Astrocyte (in vitro differentiated cells and primary cell): ENCODE data around the gene CD63. TPM values are rescaled to one million over a fixed set of nuclear protein-coding genes. Genes with fewer than 3 reads are reported as not detected.

ENCODE experiments used
- DNase-seq: peaks from one replicate; pipeline ENCODE4 v3.0.0-alpha.2; 2010; ENCODE audit warnings: low read depth
- FAIRE-seq: peaks from 2 replicates; lab custom pipeline; 2011; peaks lifted over from hg19 to GRCh38; lab: Jason Lieb, UNC
- H2AFZ ChIP-seq: 2 replicates; pipeline ENCODE4 v1.6.0; 2012; ENCODE audit warnings: low read depth, low read length, inconsistent platforms
- H3K27ac ChIP-seq: 2 replicates; pipeline ENCODE4 v1.5.1; 2011; ENCODE audit warnings: low read depth, low read length, inconsistent platforms
- H3K27me3 ChIP-seq: 2 replicates; pipeline ENCODE4 v1.6.0; 2011; ENCODE audit warnings: low read length, inconsistent platforms; ENCODE audit not compliant: insufficient read depth
- H3K36me3 ChIP-seq: 2 replicates; pipeline ENCODE4 v1.5.1; 2011; ENCODE audit warnings: low read length, inconsistent platforms; ENCODE audit not compliant: insufficient read depth
- H3K4me1 ChIP-seq: 2 replicates; pipeline ENCODE4 v1.5.1; 2011; ENCODE audit warnings: low read length, inconsistent platforms; ENCODE audit not compliant: insufficient read depth
- H3K4me2 ChIP-seq: 2 replicates; pipeline ENCODE4 v1.6.0; 2012; ENCODE audit warnings: low read length, inconsistent platforms
- H3K4me3 ChIP-seq: 2 replicates; pipeline ENCODE4 v1.5.1; 2011; ENCODE audit warnings: low read depth, mild to moderate bottlenecking, low read length, inconsistent platforms; ENCODE audit not compliant: insufficient read depth
- H3K79me2 ChIP-seq: 2 replicates; pipeline ENCODE4 v1.6.0; 2012; ENCODE audit warnings: mild to moderate bottlenecking, low read length, inconsistent platforms; ENCODE audit not compliant: insufficient read depth
- H3K9ac ChIP-seq: 2 replicates; pipeline ENCODE4 v1.6.0; 2012; ENCODE audit warnings: mild to moderate bottlenecking, low read length, inconsistent platforms
- H3K9me3 ChIP-seq: 2 replicates; pipeline ENCODE4 v1.5.1; 2012; ENCODE audit warnings: low read depth, mild to moderate bottlenecking, low read length, inconsistent platforms; ENCODE audit not compliant: insufficient read depth
- H4K20me1 ChIP-seq: 2 replicates; pipeline ENCODE4 v1.6.0; 2012; ENCODE audit warnings: low read length, inconsistent platforms; ENCODE audit not compliant: insufficient read depth
- H3K27ac Mint-ChIP-seq: one replicate; pipeline ENCODE4 v1.8.0; 2021; ENCODE audit warnings: mild to moderate bottlenecking, mixed read lengths; ENCODE audit not compliant: unreplicated experiment
- H3K27me3 Mint-ChIP-seq: one replicate; pipeline ENCODE4 v1.8.0; 2021; ENCODE audit warnings: low read depth, mixed read lengths; ENCODE audit not compliant: unreplicated experiment
- H3K36me3 Mint-ChIP-seq: one replicate; pipeline ENCODE4 v1.8.0; 2021; ENCODE audit warnings: low read depth, mixed read lengths; ENCODE audit not compliant: unreplicated experiment
- H3K4me1 Mint-ChIP-seq: one replicate; pipeline ENCODE4 v1.8.0; 2021; ENCODE audit warnings: low read depth, mixed read lengths; ENCODE audit not compliant: unreplicated experiment
- H3K4me3 Mint-ChIP-seq: one replicate; pipeline ENCODE4 v1.8.0; 2021; ENCODE audit warnings: mild to moderate bottlenecking, moderate library complexity, mixed read lengths; ENCODE audit not compliant: unreplicated experiment
- H3K9me3 Mint-ChIP-seq: one replicate; pipeline ENCODE4 v1.8.0; 2021; ENCODE audit warnings: mild to moderate bottlenecking, mixed read lengths; ENCODE audit not compliant: unreplicated experiment
- CTCF ChIP-seq: IDR thresholded peaks from 2 replicates; pipeline ENCODE4 v1.5.1; 2011; ENCODE audit warnings: low read depth, mild to moderate bottlenecking, inconsistent platforms, low read length, moderate library complexity; ENCODE audit not compliant: insufficient read depth
- EZH2 ChIP-seq: IDR thresholded peaks from 2 replicates; pipeline ENCODE4 v1.6.1; 2012; ENCODE audit warnings: mild to moderate bottlenecking, low read length, inconsistent platforms; ENCODE audit not compliant: insufficient read depth
- total RNA-seq: library from RNA; stranded (reverse); gene quantifications from 2 replicates; pipeline ENCODE4 v1.2.1, GENCODE V29; 2021

Gene CD63
- total RNA-seq, 1 donor from 2014 or later: 1,014 TPM

DNA sequence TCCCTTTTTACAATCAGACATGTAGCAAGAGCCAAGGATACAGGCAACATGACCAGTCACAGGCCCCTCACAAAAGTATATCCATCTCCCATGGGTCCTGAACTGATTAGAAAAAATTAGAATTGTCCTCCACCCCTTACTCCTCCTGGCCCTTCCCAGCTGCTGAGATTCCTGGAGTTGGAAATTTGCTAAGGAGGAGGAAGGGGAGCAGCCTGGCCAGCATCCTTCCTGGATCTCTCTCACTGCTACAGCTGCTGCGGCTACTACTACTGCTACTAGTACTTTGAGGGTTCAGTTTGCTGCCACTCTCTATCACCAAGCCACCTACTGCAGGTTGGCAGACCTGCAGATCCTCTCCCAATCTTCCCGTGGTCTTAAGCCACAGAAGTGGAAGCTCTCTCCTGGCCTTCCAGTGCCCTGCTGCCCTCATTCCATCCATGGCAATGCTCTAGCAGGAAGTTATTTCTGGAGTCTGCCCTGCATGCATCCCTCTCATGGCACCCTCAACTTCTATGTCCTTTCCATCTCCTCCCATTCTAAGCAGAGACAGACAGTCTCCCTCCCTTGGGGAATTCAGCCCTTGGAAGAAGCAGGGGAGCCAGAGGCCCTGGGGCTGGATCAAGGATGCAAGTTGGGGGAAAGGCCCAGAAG lies 22.1 kb downstream of the CD63 start:
- Histone ChIP-seq H2AFZ (peak overlapping the region; percentile 76), H3K27ac (no peak overlapping the region), H3K79me2 (peaks cover 33% of the 10 kb centered on the region), H3K27me3 (peaks cover 3% of the 10 kb centered on the region), H3K9ac (peak overlapping the region; percentile 33), H3K36me3 (no peaks in the 10 kb centered on the region), H4K20me1 (no peaks in the 10 kb centered on the region), H3K4me1 (peaks cover 8% of the 10 kb centered on the region), H3K9me3 (no peaks in the 10 kb centered on the region), H3K4me3 (peak overlapping the region; percentile 55), H3K4me2 (peak overlapping the region; percentile 90)
- H3K4me3 Mint-ChIP-seq: peak overlapping the region; percentile 81
- peaks cover 15% of the 10 kb centered on the region for H3K4me1 Mint-ChIP-seq
- DNase-seq: no peak
- no peaks in the 10 kb centered on the region for H3K36me3 Mint-ChIP-seq
- H3K27ac Mint-ChIP-seq: no peak overlapping the region
- H3K9me3 Mint-ChIP-seq: no peaks in the 10 kb centered on the region
- TF ChIP-seq EZH2 (no peak), CTCF (no peak)
- no peak for FAIRE-seq
- peaks cover 22% of the 10 kb centered on the region for H3K27me3 Mint-ChIP-seq

GRCh38 chr12:55705782-55706402 lies 22.9 kb downstream of the CD63 start:
- H3K4me2 ChIP-seq: peak overlapping the region; percentile 90
- no peaks in the 10 kb centered on the region for H3K9me3 Mint-ChIP-seq

More at GRCh38 chr12:55705782-55706402, 22.9 kb downstream of the CD63 start:
- FAIRE-seq (no peak), DNase-seq (no peak)
- Histone ChIP-seq H3K36me3 (no peaks in the 10 kb centered on the region), H3K79me2 (peaks cover 35% of the 10 kb centered on the region), H4K20me1 (peaks cover 4% of the 10 kb centered on the region), H3K27me3 (peaks cover 3% of the 10 kb centered on the region), H2AFZ (no peak overlapping the region), H3K4me3 (no peak overlapping the region), H3K9me3 (no peaks in the 10 kb centered on the region), H3K4me1 (peaks cover 10% of the 10 kb centered on the region), H3K9ac (no peak overlapping the region), H3K27ac (no peak overlapping the region)
- peak overlapping the region; percentile 81 for H3K4me3 Mint-ChIP-seq
- H3K4me1 Mint-ChIP-seq: peaks cover 17% of the 10 kb centered on the region
- TF ChIP-seq CTCF (no peak), EZH2 (no peak)
- peaks cover 22% of the 10 kb centered on the region for H3K27me3 Mint-ChIP-seq
- no peak overlapping the region for H3K27ac Mint-ChIP-seq
- H3K36me3 Mint-ChIP-seq: peaks cover 3% of the 10 kb centered on the region
